ENCODE results near the gene GATA6. TPM values are rescaled to one million over a fixed set of nuclear protein-coding genes. Genes with fewer than 3 reads are reported as not detected.

GATA6 gene
- total and polyA plus RNA-seq, 2 of the 13 experiments (the other 11 are each of a cell fraction or from before 2014, with no cell fraction given) = 0.84 to 3.2 TPM

DNA sequence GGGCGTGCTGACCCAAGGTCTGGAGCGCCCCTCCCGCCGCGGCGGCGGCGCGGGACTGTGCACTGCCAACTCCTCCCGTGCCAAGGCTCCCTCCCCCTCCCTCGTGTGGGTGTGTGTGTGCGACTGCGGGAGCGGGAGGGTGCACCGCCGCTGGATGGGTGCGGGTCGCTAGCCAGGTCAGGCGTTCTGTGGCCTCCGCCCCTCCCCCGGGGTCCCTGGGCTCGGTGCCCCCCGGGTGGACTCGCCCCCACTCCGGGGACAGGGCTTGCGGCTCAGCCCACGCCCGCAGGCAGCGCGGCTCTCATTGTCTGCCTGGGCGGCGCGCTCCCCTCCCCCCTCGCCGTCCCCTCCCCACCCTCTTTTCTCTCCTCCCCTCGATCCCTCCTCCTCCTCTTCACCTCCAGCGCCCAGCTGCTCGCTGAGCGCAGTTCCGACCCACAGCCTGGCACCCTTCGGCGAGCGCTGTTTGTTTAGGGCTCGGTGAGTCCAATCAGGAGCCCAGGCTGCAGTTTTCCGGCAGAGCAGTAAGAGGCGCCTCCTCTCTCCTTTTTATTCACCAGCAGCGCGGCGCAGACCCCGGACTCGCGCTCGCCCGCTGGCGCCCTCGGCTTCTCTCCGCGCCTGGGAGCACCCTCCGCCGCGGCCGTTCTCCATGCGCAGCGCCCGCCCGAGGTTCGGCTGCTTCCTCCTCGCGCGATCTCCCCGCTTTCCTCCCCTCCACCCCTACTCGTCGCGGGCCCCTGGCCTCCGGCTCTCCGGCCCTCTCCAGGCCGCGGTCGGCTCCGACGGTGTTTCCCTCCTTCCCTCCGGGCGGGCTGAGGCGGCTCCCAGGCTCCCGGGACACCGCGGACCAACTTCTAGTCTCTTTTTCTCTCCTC, at the start of gene GATA6 (continued):
- TF ChIP-seq CCDC6 (CRISPR knock-in tag; IDR thresholded peaks at IDR 0.05) (peak; percentile 45; the same call in 1 of the 2 replicates), MYPOP (CRISPR knock-in tag; IDR thresholded peaks at IDR 0.05) (peak; percentile 96), MEIS1 (CRISPR knock-in tag; IDR thresholded peaks at IDR 0.05; ENCODE audit: borderline replicate concordance) (0 out of 2 replicates have a peak, but pooled peaks have one; percentile 26), ZNF674 (CRISPR knock-in tag; IDR thresholded peaks at IDR 0.05; ENCODE audit: low read depth) (no peak), ZNF589 (CRISPR knock-in tag; conservative IDR thresholded peaks at IDR 0.05) (no peak), UBTF (CRISPR knock-in tag; IDR thresholded peaks at IDR 0.05) (peak; percentile 83), EED (CRISPR knock-in tag; IDR thresholded peaks at IDR 0.05) (0 out of 2 replicates have a peak, but pooled peaks have one; percentile 24), SATB2 (CRISPR knock-in tag; IDR thresholded peaks at IDR 0.05) (no peak), RBFOX2 (IDR thresholded peaks at IDR 0.05; ENCODE audit: low read depth, low read length) (peak; percentile 81), ZNF788 (CRISPR knock-in tag; IDR thresholded peaks at IDR 0.05; ENCODE audit: borderline replicate concordance) (no peak), ZNF564 (CRISPR knock-in tag; IDR thresholded peaks at IDR 0.05) (peak; percentile 84), FOXO4 (CRISPR knock-in tag; conservative IDR thresholded peaks at IDR 0.05) (no peak), BCL6 (CRISPR knock-in tag; IDR thresholded peaks at IDR 0.05) (peak; percentile 41; the same call in 1 of the 2 replicates), SOX6 (IDR thresholded peaks at IDR 0.05) (no peak), SOX6 (CRISPR knock-in tag; IDR thresholded peaks at IDR 0.05) (peak; percentile 62), CBX1 (IDR thresholded peaks at IDR 0.05; ENCODE audit: low read depth) (peak; percentile 23)
- TF ChIP-seq, protein P1, sequence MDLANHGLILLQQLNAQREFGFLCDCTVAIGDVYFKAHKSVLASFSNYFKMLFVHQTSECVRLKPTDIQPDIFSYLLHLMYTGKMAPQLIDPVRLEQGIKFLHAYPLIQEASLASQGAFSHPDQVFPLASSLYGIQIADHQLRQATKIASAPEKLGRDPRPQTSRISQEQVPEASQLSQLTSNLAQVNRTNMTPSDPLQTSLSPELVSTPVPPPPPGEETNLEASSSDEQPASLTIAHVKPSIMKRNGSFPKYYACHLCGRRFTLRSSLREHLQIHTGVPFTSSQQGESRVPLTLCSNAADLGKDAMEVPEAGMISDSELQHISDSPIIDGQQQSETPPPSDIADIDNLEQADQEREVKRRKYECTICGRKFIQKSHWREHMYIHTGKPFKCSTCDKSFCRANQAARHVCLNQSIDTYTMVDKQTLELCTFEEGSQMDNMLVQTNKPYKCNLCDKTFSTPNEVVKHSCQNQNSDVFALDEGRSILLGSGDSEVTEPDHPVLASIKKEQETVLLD (CRISPR knock-in tag; IDR thresholded peaks at IDR 0.05; ENCODE audit: low read depth) = no peak
